DND-41 (cell line): Measurements from ENCODE around the gene CLCN3.

ENCODE experiments used
- CTCF ChIP-seq: IDR thresholded peaks from 2 replicates; pipeline ENCODE4 v1.5.1; 2012; ENCODE audit warnings: borderline replicate concordance, low read length, moderate library complexity, mild to moderate bottlenecking; ENCODE audit not compliant: poor library complexity, severe bottlenecking; ENCODE audit errors: extremely low read depth
- EZH2 ChIP-seq: IDR thresholded peaks from 3 replicates; pipeline ENCODE4 v1.6.1; 2012; ENCODE audit warnings: borderline replicate concordance, low read depth, mild to moderate bottlenecking, moderate library complexity, low read length, inconsistent platforms; ENCODE audit not compliant: severe bottlenecking

DNA sequence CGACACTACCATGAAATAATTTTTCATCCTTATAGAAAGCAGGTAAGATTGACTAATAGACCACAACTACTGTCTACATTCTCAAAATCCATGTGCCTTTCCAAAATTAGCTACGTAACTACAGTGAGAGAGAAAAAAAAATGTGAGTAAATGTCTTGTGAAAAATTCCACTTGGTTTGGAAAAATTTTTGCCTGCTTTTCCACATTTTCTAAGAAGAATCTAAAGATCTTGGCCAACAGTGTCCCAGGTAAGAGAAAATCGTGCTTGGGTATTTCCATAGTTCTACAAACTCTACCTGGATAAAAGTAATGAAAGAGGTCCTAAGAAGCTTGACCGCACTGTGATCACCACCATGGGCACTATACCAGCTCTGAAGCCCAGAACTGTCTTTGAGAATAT, 1.4 kb upstream of the CLCN3 start:
- TF ChIP-seq EZH2: no peak
- TF ChIP-seq CTCF: no peak
